DND-41 (cell line): Measurements from ENCODE around the gene MESD.

Source experiments
- ATAC-seq: fragments of 200-7000 bp; cut with Tn5 transposase; 3 replicates; pipeline ENCODE4 v1.9.1; 2021; ENCODE audit warnings: low read depth; ENCODE audit not compliant: insufficient read depth
- DNase-seq: peaks from one replicate; pipeline ENCODE4 v3.0.0-alpha.2; 2020
- H2AFZ ChIP-seq: 2 replicates; pipeline ENCODE4 v1.6.0; 2012; ENCODE audit warnings: low read depth, low read length
- H3K27ac ChIP-seq: 2 replicates; pipeline ENCODE4 v1.5.1; 2012; ENCODE audit warnings: low read length, inconsistent platforms
- H3K27me3 ChIP-seq: fragments of 200-600 bp; sonication (generic); 2 replicates; pipeline ENCODE4 v1.6.0; 2012; ENCODE audit warnings: low read length, mild to moderate bottlenecking, inconsistent platforms; ENCODE audit not compliant: insufficient read depth, poor library complexity
- H3K36me3 ChIP-seq: 2 replicates; pipeline ENCODE4 v1.5.1; 2012; ENCODE audit warnings: low read length, inconsistent platforms; ENCODE audit not compliant: insufficient read depth
- H3K4me1 ChIP-seq: 2 replicates; pipeline ENCODE4 v1.5.1; 2012; ENCODE audit warnings: mild to moderate bottlenecking, low read length; ENCODE audit not compliant: insufficient read depth
- H3K4me2 ChIP-seq: 2 replicates; pipeline ENCODE4 v1.6.0; 2012; ENCODE audit warnings: mild to moderate bottlenecking, moderate library complexity, low read length, inconsistent platforms; ENCODE audit not compliant: insufficient read depth
- H3K4me3 ChIP-seq, 2 experiments: fragments of 200-600 bp in 1 of 2; shearing (Covaris generic) in 1 of 2; 2 replicates each; pipeline ENCODE4 v1.5.1; 2012 to 2016; ENCODE audit warnings: inconsistent platforms in 2 of 2, low read length in 2 of 2, mild to moderate bottlenecking in 2 of 2, low read depth in 1 of 2, moderate library complexity in 1 of 2
- H3K79me2 ChIP-seq: 2 replicates; pipeline ENCODE4 v1.6.0; 2012; ENCODE audit warnings: low read length, inconsistent platforms; ENCODE audit not compliant: insufficient read depth
- H3K9ac ChIP-seq: 2 replicates; pipeline ENCODE4 v1.6.0; 2012; ENCODE audit warnings: low read depth, mild to moderate bottlenecking, inconsistent platforms, low read length, moderate library complexity
- H3K9me3 ChIP-seq: 2 replicates; pipeline ENCODE4 v1.5.1; 2012; ENCODE audit warnings: low read length, moderate library complexity, mild to moderate bottlenecking, inconsistent platforms; ENCODE audit not compliant: insufficient read depth, severe bottlenecking
- H4K20me1 ChIP-seq: 2 replicates; pipeline ENCODE4 v1.6.0; 2012; ENCODE audit warnings: low read length; ENCODE audit not compliant: insufficient read depth
- CTCF ChIP-seq: IDR thresholded peaks from 2 replicates; pipeline ENCODE4 v1.5.1; 2012; ENCODE audit warnings: borderline replicate concordance, low read length, moderate library complexity, mild to moderate bottlenecking; ENCODE audit not compliant: poor library complexity, severe bottlenecking; ENCODE audit errors: extremely low read depth
- EZH2 ChIP-seq: IDR thresholded peaks from 3 replicates; pipeline ENCODE4 v1.6.1; 2012; ENCODE audit warnings: borderline replicate concordance, low read depth, mild to moderate bottlenecking, moderate library complexity, low read length, inconsistent platforms; ENCODE audit not compliant: severe bottlenecking

The MESD gene

DNA sequence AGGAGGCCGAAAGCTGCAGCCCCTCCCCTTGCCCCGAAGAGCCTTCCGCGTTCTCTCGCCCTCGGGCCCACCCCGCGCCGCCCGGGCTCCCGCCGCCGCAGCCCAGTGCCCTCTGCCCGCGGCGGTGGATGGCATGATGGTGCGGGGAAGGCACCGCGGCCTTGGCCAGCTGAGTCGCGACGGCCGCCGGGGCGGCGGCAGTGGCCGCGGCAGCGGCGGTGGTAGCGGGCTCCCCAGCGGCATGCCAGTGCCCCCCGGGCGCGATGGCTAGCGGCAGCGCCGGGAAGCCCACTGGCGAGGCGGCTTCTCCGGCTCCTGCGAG lies 12.4 kb upstream of the MESD start:
- peaks cover 45% of the 10 kb centered on the region for H3K79me2 ChIP-seq
- H3K9ac ChIP-seq: peak overlapping the region; percentile 83
- no peak for DNase-seq
- peaks cover 22% of the 10 kb centered on the region for H4K20me1 ChIP-seq
- peaks cover 18% of the 10 kb centered on the region for H3K36me3 ChIP-seq
- H3K9me3 ChIP-seq: no peaks in the 10 kb centered on the region
- H3K27me3 ChIP-seq: no peaks in the 10 kb centered on the region
- peak overlapping the region; percentile 34 to 72; a peak in 3 of 4 replicates for H3K4me3 ChIP-seq
- peak overlapping the region; percentile 20; the same call in 1 of the 2 replicates for H3K27ac ChIP-seq
- H2AFZ ChIP-seq: no peak overlapping the region
- H3K4me1 ChIP-seq: peaks cover 39% of the 10 kb centered on the region
- H3K4me2 ChIP-seq: peak overlapping the region; percentile 70
- no peak for ATAC-seq
- no peak for TF ChIP-seq EZH2
- no peak for TF ChIP-seq CTCF

DNA sequence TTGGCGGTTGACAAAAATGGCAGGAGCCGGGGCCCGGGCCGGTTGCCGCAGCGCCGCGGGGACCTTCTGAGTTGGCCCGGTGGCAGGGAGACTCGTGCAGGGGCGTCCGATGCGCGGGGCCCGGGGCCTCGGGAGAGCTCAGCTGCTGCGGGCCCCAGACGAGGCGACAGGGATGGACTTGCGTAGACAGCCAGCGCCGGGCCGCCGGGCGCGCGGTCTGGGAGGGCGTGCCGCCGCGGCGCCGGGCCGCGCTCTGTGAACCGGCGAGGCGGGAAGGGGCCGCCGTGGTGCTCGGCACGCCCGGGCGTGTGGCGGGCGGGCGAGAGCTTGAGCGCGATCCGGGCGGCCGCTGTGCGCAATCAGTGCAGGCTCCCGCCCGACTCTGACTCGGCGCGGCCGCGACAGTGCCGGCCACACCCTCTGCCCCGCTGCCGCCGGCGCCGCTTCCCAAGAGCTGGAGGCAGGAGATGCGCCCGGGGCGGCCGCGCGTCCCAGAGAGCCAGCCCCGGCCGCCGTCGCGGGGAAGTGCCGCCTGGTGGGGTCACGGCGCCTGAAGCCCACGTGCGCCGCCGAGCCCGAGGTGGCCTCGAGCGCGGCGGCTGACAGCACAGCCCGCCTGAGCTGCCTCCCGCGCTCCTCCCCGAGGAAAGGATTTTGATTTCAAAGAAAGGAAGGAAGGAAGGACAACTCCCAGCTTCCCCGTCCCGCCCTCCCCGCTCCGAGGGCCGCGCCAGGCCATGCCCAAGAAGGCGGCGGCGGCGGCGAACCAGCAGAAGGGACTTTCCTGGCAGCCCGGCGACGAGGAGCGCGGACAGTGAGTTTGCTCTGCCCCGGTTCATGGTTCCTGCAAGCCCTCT lies 11.8 kb upstream of the MESD start:
- Histone ChIP-seq H3K9ac (peak overlapping the region; percentile 83), H3K4me2 (peak overlapping the region; percentile 70), H2AFZ (peak overlapping the region; percentile 71), H3K4me3 (peak overlapping the region; percentile 34 to 72; a peak in 3 of 4 replicates), H3K36me3 (peaks cover 18% of the 10 kb centered on the region), H3K27me3 (no peaks in the 10 kb centered on the region), H3K9me3 (no peaks in the 10 kb centered on the region), H3K27ac (peak overlapping the region; percentile 81), H3K4me1 (peaks cover 39% of the 10 kb centered on the region), H3K79me2 (peaks cover 45% of the 10 kb centered on the region), H4K20me1 (peaks cover 22% of the 10 kb centered on the region)
- ATAC-seq (peak; percentile 42), DNase-seq (peak; percentile 37)
- no peak for TF ChIP-seq EZH2
- no peak for TF ChIP-seq CTCF

- H3K4me3 ChIP-seq: peak within 1 kb of the TSS; percentile 34 to 72; a peak in 3 of 4 replicates
- ATAC-seq (peak; percentile 82), DNase-seq (peak; percentile 90)
- peak within 1 kb of the TSS; percentile 83 for H3K9ac ChIP-seq
- peak within 1 kb of the TSS; percentile 81 for H3K27ac ChIP-seq
- peak within 1 kb of the TSS; percentile 71 for H2AFZ ChIP-seq
- H3K9me3 ChIP-seq: no peaks in the 10 kb centered on the region
- peaks cover 22% of the 10 kb centered on the region for H4K20me1 ChIP-seq
- H3K4me2 ChIP-seq: peak within 1 kb of the TSS; percentile 81
- H3K27me3 ChIP-seq: no peaks in the 10 kb centered on the region
- H3K79me2 ChIP-seq: peaks cover 44% of the 10 kb centered on the region
- TF ChIP-seq CTCF: no peak
- no peak for TF ChIP-seq EZH2
- peaks cover 18% of the 10 kb centered on the region for H3K36me3 ChIP-seq
- peaks cover 39% of the 10 kb centered on the region for H3K4me1 ChIP-seq
Measured at GRCh38 chr15:81000624-81001151, 11.1 kb upstream of the MESD start, which contains the start of gene TLNRD1. TLNRD1 (plus strand) TSS chr15:81000923; CDS start chr15:81002272, 1,349 bp downstream.
